SK-MEL-5 (cell line): ENCODE data around the gene B4GALT1. TPM values are rescaled to one million over a fixed set of nuclear protein-coding genes. Genes with fewer than 3 reads are reported as not detected.

Experiments used
- small RNA-seq, 2 experiments: library from RNA; depleted of rRNA; stranded (forward); fragments of <200 nt; gene quantifications; one replicate each; pipeline ENCODE3, GENCODE V24; 2014
- total RNA-seq: library from RNA; depleted of rRNA; stranded (reverse); fragments of >200 nt; shearing (Covaris generic); gene quantifications from 2 replicates; pipeline ENCODE4 v1.2.3, GENCODE V29; 2014; rRNA removed

B4GALT1 gene
- total RNA-seq, 1 experiment from 2014 or later: 12.7 TPM

Small RNA genes lying within 50 kb of the gene (small RNA-seq; reads per million reads assigned to genes)
- gene RNU4ATAC15P: 0 to 0.14 reads per million in 2 experiments

Other genes with a start within 250 kb of the B4GALT1 start
- 38.2 and 39.0 TPM in 2 replicates for gene APTX, start 165.7 kb downstream of the B4GALT1 start, total RNA-seq
- gene DNAJA1, start 142.1 kb downstream of the B4GALT1 start, total RNA-seq: 138 and 152 TPM in 2 replicates
- 24.3 and 27.7 TPM in 2 replicates for gene SMU1, start 90.7 kb downstream of the B4GALT1 start, total RNA-seq
- gene SPINK4, start 72.8 kb upstream of the B4GALT1 start, total RNA-seq: not detected in 2 replicates
- gene BAG1, start 97.4 kb upstream of the B4GALT1 start, total RNA-seq: 50.8 and 60.9 TPM in 2 replicates
- gene CHMP5, start 97.7 kb upstream of the B4GALT1 start, total RNA-seq: 96.5 and 106 TPM in 2 replicates
- 16.4 and 17.9 TPM in 2 replicates for gene NFX1, start 123.2 kb upstream of the B4GALT1 start, total RNA-seq
- not detected in 2 replicates for gene AQP7, start 235.2 kb upstream of the B4GALT1 start, total RNA-seq